Keratinocyte (primary cell): Measurements from ENCODE around the gene NFKBIL1. TPM values are rescaled to one million over a fixed set of nuclear protein-coding genes. Genes with fewer than 3 reads are reported as not detected.

Source experiments
- DNase-seq: peaks from one replicate; pipeline ENCODE4 v3.0.0-alpha.2; 2011; ENCODE audit warnings: low read depth, missing footprints, low spot score
- FAIRE-seq: peaks from 2 replicates; lab custom pipeline; 2011; peaks lifted over from hg19 to GRCh38; lab: Jason Lieb, UNC
- H2AFZ ChIP-seq: 2 replicates; pipeline ENCODE4 v1.6.0; 2012; ENCODE audit warnings: low read length, control low read depth, inconsistent platforms; ENCODE audit not compliant: control insufficient read depth
- H3K27ac ChIP-seq: 2 replicates; pipeline ENCODE4 v1.5.1; 2011; ENCODE audit warnings: low read length; ENCODE audit not compliant: control insufficient read depth, insufficient read depth
- H3K27me3 ChIP-seq: 3 replicates; pipeline ENCODE4 v1.6.0; 2011; ENCODE audit warnings: low read length; ENCODE audit not compliant: control insufficient read depth, insufficient read depth; ENCODE audit errors: extremely low read depth
- H3K36me3 ChIP-seq, 2 experiments: 2 replicates in 1 of 2; 3 replicates in 1 of 2; pipeline ENCODE4 v1.5.1; 2011; ENCODE audit warnings: low read length in 2 of 2, mild to moderate bottlenecking in 1 of 2; ENCODE audit not compliant: control insufficient read depth in 2 of 2, insufficient read depth in 2 of 2; ENCODE audit errors: extremely low read depth in 1 of 2
- H3K4me1 ChIP-seq: 3 replicates; pipeline ENCODE4 v1.5.1; 2011; ENCODE audit warnings: low read length; ENCODE audit not compliant: control insufficient read depth, insufficient read depth; ENCODE audit errors: extremely low read depth
- H3K4me2 ChIP-seq: 3 replicates; pipeline ENCODE4 v1.6.0; 2011; ENCODE audit warnings: low read depth, low read length; ENCODE audit not compliant: control insufficient read depth, insufficient read depth; ENCODE audit errors: extremely low read depth
- H3K4me3 ChIP-seq, 3 experiments: fragments of 200-600 bp in 1 of 3; sonication (generic) in 1 of 3; 2 replicates in 2 of 3; 3 replicates in 1 of 3; pipeline ENCODE4 v1.5.1; 2011 to 2016; ENCODE audit warnings: low read length in 3 of 3, mild to moderate bottlenecking in 3 of 3, control low read depth in 2 of 3, inconsistent platforms in 1 of 3, low read depth in 1 of 3, mixed read lengths in 1 of 3, mixed run types in 1 of 3, moderate library complexity in 1 of 3; ENCODE audit not compliant: control insufficient read depth in 2 of 3, insufficient read depth in 2 of 3; ENCODE audit errors: extremely low read depth in 1 of 3
- H3K79me2 ChIP-seq: 2 replicates; pipeline ENCODE4 v1.6.0; 2012; ENCODE audit warnings: low read length; ENCODE audit not compliant: control insufficient read depth, insufficient read depth
- H3K9ac ChIP-seq: 3 replicates; pipeline ENCODE4 v1.6.0; 2011; ENCODE audit warnings: low read length; ENCODE audit not compliant: control insufficient read depth, insufficient read depth; ENCODE audit errors: extremely low read depth
- H3K9me1 ChIP-seq: 3 replicates; pipeline ENCODE4 v1.6.0; 2011; ENCODE audit warnings: low read length; ENCODE audit not compliant: control insufficient read depth, insufficient read depth; ENCODE audit errors: extremely low read depth
- H3K9me3 ChIP-seq: 2 replicates; pipeline ENCODE4 v1.5.1; 2012; ENCODE audit warnings: low read depth, low read length; ENCODE audit not compliant: control insufficient read depth
- H4K20me1 ChIP-seq: 3 replicates; pipeline ENCODE4 v1.6.0; 2011; ENCODE audit warnings: low read length; ENCODE audit not compliant: control insufficient read depth, insufficient read depth; ENCODE audit errors: extremely low read depth
- EZH2 ChIP-seq: IDR thresholded peaks from one replicate; pipeline ENCODE4 v1.6.1; 2012; ENCODE audit warnings: inconsistent platforms, mild to moderate bottlenecking, low read length, moderate library complexity
- dilution Hi-C: fragments of 300-500 bp; cut with MboI; formaldehyde crosslinking; loops from one replicate; pipeline ENCODE4 v1.7.0; 2020; ENCODE audit warnings: low sequenced_read_pairs; ENCODE audit not compliant: extremely low pct_ligation_motif_present
- polyA plus RNA-seq, 5 experiments: library from polyadenylated mRNA; depleted of rRNA in 3 of 5; stranded (reverse) in 3 of 5; stranded (forward) in 1 of 5; unstranded in 1 of 5; fragments of >200 nt; gene quantifications; 1 replicate in 1 of 5; 2 replicates in 3 of 5; 3 replicates in 1 of 5; pipeline versions ENCODE4 v1.2.1 to v1.2.3, GENCODE V29; 2011 to 2012; ENCODE audit warnings: missing spikeins in 2 of 5, low read depth in 1 of 5, low replicate concordance in 1 of 5
- TF ChIP-seq, protein P1 (sequence below), 3 experiments: IDR thresholded peaks in 1 of 3; conservative IDR thresholded peaks in 1 of 3; optimal IDR thresholded peaks in 1 of 3; 2 replicates in 2 of 3; 3 replicates in 1 of 3; pipeline versions ENCODE3 to v1.5.1; 2011; ENCODE audit warnings: low read length in 3 of 3, mild to moderate bottlenecking in 3 of 3, moderate library complexity in 2 of 3, control low read depth in 1 of 3, inconsistent platforms in 1 of 3; ENCODE audit not compliant: insufficient read depth in 2 of 3; ENCODE audit errors: extremely low read depth in 1 of 3

NFKBIL1 gene
- polyA plus RNA-seq, 1 donor (not counting 4 experiments of a cell fraction or from before 2014, with no cell fraction given), result 4.8 TPM

DNA sequence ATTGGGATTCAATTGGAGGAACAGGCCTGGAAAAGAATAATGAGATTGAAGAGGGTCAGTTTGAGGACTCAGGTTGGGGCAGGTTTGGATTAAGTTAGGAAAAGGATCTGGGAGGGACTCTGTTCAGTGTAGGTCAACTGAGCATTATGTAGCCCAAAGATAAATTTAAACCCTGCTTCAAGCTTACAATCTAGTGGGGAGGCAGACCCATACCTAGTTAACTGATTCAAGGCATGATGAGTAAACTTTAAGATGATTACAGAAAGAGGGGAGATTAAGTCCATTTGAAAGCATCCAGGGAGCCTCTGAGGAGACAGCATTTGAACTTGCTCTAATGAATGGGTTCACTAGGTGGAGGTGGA is 13.3 kb downstream of the NFKBIL1 start:
- Histone ChIP-seq H3K36me3 (peaks cover 10 to 17% of the 10 kb centered on the region in 2 experiments), H3K79me2 (no peaks in the 10 kb centered on the region)

DNA sequence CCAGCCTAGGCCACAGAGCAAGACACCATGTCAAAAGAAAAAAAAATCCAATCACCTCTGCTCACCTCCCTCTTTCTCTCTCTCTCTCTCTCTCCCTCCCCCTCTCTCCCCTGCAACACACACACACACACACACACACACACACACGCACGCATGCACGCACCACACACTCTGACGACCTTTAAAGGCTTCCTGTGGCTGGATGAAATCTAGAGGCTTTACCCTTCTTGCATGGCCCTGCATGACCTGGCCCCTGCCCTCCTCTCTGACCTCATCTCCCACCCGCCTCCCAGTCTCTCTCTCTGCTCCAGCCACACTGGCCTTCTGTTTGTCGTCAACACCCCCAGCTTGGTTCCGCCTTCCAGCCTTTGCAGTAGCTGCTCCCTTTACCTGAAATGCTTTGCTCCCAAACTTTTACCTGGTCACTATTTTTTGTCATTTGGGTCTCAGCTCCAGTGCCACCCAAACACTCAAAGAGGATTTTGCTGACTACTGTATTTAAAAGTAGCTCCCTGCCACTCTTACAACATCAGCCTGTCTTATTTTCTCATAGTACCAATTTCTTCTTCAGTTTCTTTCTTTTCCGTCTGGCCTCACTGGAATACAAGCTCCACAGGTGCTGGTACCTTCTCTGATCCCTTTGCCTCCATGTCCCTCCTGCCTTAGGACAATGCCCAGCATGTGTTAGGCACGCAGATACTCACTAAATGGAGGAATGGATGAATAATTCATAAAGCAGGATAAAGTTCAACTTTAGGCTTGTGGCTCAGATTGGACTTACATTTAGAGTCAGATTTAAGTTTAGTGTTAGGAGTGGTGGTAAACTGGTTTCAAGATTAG is 20.3 kb downstream of the NFKBIL1 start:
- Histone ChIP-seq H3K79me2 (no peaks in the 10 kb centered on the region), H3K4me1 (no peaks in the 10 kb centered on the region), H3K9me1 (no peaks in the 10 kb centered on the region), H3K27ac (no peak overlapping the region), H3K9ac (no peak overlapping the region), H3K27me3 (no peaks in the 10 kb centered on the region), H2AFZ (no peak overlapping the region), H3K36me3 (no peaks in the 10 kb centered on the region), H4K20me1 (no peaks in the 10 kb centered on the region), H3K4me3 (no peak overlapping the region), H3K9me3 (no peaks in the 10 kb centered on the region), H3K4me2 (no peak overlapping the region)
- dilution Hi-C loops, result no loop called here
- no peak for DNase-seq
- no peak for FAIRE-seq
- TF ChIP-seq, protein P1, sequence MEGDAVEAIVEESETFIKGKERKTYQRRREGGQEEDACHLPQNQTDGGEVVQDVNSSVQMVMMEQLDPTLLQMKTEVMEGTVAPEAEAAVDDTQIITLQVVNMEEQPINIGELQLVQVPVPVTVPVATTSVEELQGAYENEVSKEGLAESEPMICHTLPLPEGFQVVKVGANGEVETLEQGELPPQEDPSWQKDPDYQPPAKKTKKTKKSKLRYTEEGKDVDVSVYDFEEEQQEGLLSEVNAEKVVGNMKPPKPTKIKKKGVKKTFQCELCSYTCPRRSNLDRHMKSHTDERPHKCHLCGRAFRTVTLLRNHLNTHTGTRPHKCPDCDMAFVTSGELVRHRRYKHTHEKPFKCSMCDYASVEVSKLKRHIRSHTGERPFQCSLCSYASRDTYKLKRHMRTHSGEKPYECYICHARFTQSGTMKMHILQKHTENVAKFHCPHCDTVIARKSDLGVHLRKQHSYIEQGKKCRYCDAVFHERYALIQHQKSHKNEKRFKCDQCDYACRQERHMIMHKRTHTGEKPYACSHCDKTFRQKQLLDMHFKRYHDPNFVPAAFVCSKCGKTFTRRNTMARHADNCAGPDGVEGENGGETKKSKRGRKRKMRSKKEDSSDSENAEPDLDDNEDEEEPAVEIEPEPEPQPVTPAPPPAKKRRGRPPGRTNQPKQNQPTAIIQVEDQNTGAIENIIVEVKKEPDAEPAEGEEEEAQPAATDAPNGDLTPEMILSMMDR (optimal IDR thresholded peaks at IDR 0.05 in 1 of 3, IDR thresholded peaks at IDR 0.05 in 1 of 3, conservative IDR thresholded peaks at IDR 0.05 in 1 of 3; ENCODE audit: extremely low read depth in 1 of 3, insufficient read depth in 2 of 3, low read length in 3 of 3), result no peak
- TF ChIP-seq EZH2, result no peak

More for the DNA sequence above, 13.3 kb downstream of the NFKBIL1 start:
- dilution Hi-C loops, result no loop called here
- no peak overlapping the region for H3K9ac ChIP-seq
- FAIRE-seq, result no peak
- H4K20me1 ChIP-seq, result no peaks in the 10 kb centered on the region
- no peak for TF ChIP-seq EZH2
- TF ChIP-seq, protein P1 (optimal IDR thresholded peaks at IDR 0.05 in 1 of 3, IDR thresholded peaks at IDR 0.05 in 1 of 3, conservative IDR thresholded peaks at IDR 0.05 in 1 of 3; ENCODE audit: extremely low read depth in 1 of 3, insufficient read depth in 2 of 3, low read length in 3 of 3), result no peak
- H2AFZ ChIP-seq, result no peak overlapping the region
- no peaks in the 10 kb centered on the region for H3K9me1 ChIP-seq
- peak overlapping the region; percentile 36 for H3K4me2 ChIP-seq
- H3K27me3 ChIP-seq, result no peaks in the 10 kb centered on the region
- H3K27ac ChIP-seq, result no peak overlapping the region
- no peak overlapping the region for H3K4me3 ChIP-seq
- no peak for DNase-seq
- H3K9me3 ChIP-seq, result no peaks in the 10 kb centered on the region
- H3K4me1 ChIP-seq, result peaks cover 12% of the 10 kb centered on the region
